H9 (cell line): ENCODE measurements around the gene CTAGE1. TPM values are rescaled to one million over a fixed set of nuclear protein-coding genes. Genes with fewer than 3 reads are reported as not detected.

Experiments
- DNase-seq: peaks from one replicate; pipeline ENCODE4 v3.0.0-alpha.2; 2017
- H2AFZ ChIP-seq: one replicate; pipeline ENCODE4 v1.6.1; 2013; ENCODE audit warnings: mild to moderate bottlenecking, low read length, control low read depth, moderate library complexity
- H2AK5ac ChIP-seq: 2 replicates; pipeline ENCODE4 v1.6.1; 2013; ENCODE audit warnings: low read length, control low read depth, mixed read lengths; ENCODE audit not compliant: insufficient read length
- H2BK120ac ChIP-seq: one replicate; pipeline ENCODE4 v1.6.1; 2013; ENCODE audit warnings: low read depth, mild to moderate bottlenecking, low read length, control low read depth, inconsistent platforms; ENCODE audit not compliant: poor library complexity, severe bottlenecking
- H2BK12ac ChIP-seq: 2 replicates; pipeline ENCODE4 v1.6.1; 2013; ENCODE audit warnings: low read length, control low read depth, mixed read lengths, low read depth; ENCODE audit not compliant: insufficient read length
- H2BK15ac ChIP-seq: 2 replicates; pipeline ENCODE4 v1.6.1; 2013; ENCODE audit warnings: low read depth, low read length, control low read depth
- H2BK20ac ChIP-seq: one replicate; pipeline ENCODE4 v1.6.1; 2013; ENCODE audit warnings: low read depth, mild to moderate bottlenecking, low read length, control low read depth, inconsistent platforms; ENCODE audit not compliant: poor library complexity, severe bottlenecking
- H2BK5ac ChIP-seq: 2 replicates; pipeline ENCODE4 v1.6.1; 2013; ENCODE audit warnings: low read length, control low read depth, mixed read lengths; ENCODE audit not compliant: insufficient read length
- H3K14ac ChIP-seq: 2 replicates; pipeline ENCODE4 v1.6.1; 2013; ENCODE audit warnings: low read length, control low read depth; ENCODE audit not compliant: insufficient read depth
- H3K18ac ChIP-seq: 2 replicates; pipeline ENCODE4 v1.6.1; 2013; ENCODE audit warnings: low read depth, mild to moderate bottlenecking, mixed read lengths, low read length, control low read depth; ENCODE audit not compliant: insufficient read length
- H3K23ac ChIP-seq: 2 replicates; pipeline ENCODE4 v1.6.1; 2013; ENCODE audit warnings: low read length, control low read depth, mixed read lengths, low read depth; ENCODE audit not compliant: insufficient read length
- H3K23me2 ChIP-seq: 2 replicates; pipeline ENCODE4 v1.6.1; 2013; ENCODE audit warnings: low read depth, mild to moderate bottlenecking, mixed read lengths, low read length, control low read depth; ENCODE audit not compliant: insufficient read length, poor library complexity, severe bottlenecking
- H3K27ac ChIP-seq: 2 replicates; pipeline ENCODE4 v1.5.1; 2013; ENCODE audit warnings: low read length, control low read depth, mixed read lengths, low read depth; ENCODE audit not compliant: insufficient read length
- H3K27me3 ChIP-seq: 2 replicates; pipeline ENCODE4 v1.6.1; 2013; ENCODE audit warnings: low read length, control low read depth, inconsistent platforms; ENCODE audit not compliant: insufficient read depth
- H3K4ac ChIP-seq: 2 replicates; pipeline ENCODE4 v1.6.1; 2013; ENCODE audit warnings: low read depth, mild to moderate bottlenecking, control low read depth, inconsistent platforms, low read length, moderate library complexity
- H3K4me1 ChIP-seq: 2 replicates; pipeline ENCODE4 v1.6.1; 2013; ENCODE audit warnings: low read length, control low read depth, inconsistent platforms; ENCODE audit not compliant: insufficient read depth
- H3K4me2 ChIP-seq: 2 replicates; pipeline ENCODE4 v1.6.1; 2013; ENCODE audit warnings: low read length, control low read depth, mixed read lengths; ENCODE audit not compliant: insufficient read length, insufficient read depth
- H3K56ac ChIP-seq: 2 replicates; pipeline ENCODE4 v1.6.1; 2013; ENCODE audit warnings: low read depth, mild to moderate bottlenecking, mixed read lengths, low read length, control low read depth; ENCODE audit not compliant: insufficient read length
- H3K79me1 ChIP-seq: 2 replicates; pipeline ENCODE4 v1.6.1; 2013; ENCODE audit warnings: low read depth, mild to moderate bottlenecking, moderate library complexity, low read length, control low read depth, inconsistent platforms; ENCODE audit not compliant: insufficient read depth, poor library complexity, severe bottlenecking
- H3K79me2 ChIP-seq: 2 replicates; pipeline ENCODE4 v1.6.1; 2013; ENCODE audit warnings: low read length, control low read depth, inconsistent platforms; ENCODE audit not compliant: insufficient read depth
- H3K9ac ChIP-seq: 2 replicates; pipeline ENCODE4 v1.6.1; 2013; ENCODE audit warnings: low read length, control low read depth, mixed read lengths; ENCODE audit not compliant: insufficient read length; ENCODE audit errors: extremely low read depth
- H3K9me3 ChIP-seq: one replicate; pipeline ENCODE4 v1.6.1; 2013; ENCODE audit warnings: low read depth, low read length, inconsistent platforms; ENCODE audit not compliant: control insufficient read depth
- H3T11ph ChIP-seq: one replicate; pipeline ENCODE4 v1.6.1; 2013; ENCODE audit warnings: mild to moderate bottlenecking, low read length, control low read depth, inconsistent platforms
- H4K20me1 ChIP-seq: one replicate; pipeline ENCODE4 v1.6.1; 2013; ENCODE audit not compliant: control insufficient read depth, insufficient read length, insufficient read depth
- H4K5ac ChIP-seq: 2 replicates; pipeline ENCODE4 v1.6.1; 2013; ENCODE audit warnings: low read depth, mild to moderate bottlenecking, mixed read lengths, low read length, control low read depth; ENCODE audit not compliant: insufficient read length
- H4K8ac ChIP-seq: replicated peaks from 2 replicates; pipeline ENCODE4 v1.6.1; 2013; ENCODE audit warnings: low read length, control low read depth, mixed read lengths, low read depth; ENCODE audit not compliant: insufficient read length
- H4K91ac ChIP-seq: 2 replicates; pipeline ENCODE4 v1.6.1; 2013; ENCODE audit warnings: low read depth, mild to moderate bottlenecking, moderate library complexity, mixed read lengths, low read length, control low read depth; ENCODE audit not compliant: insufficient read length
- H3K27ac Mint-ChIP-seq, 3 experiments: 2 replicates in 2 of 3; 3 replicates in 1 of 3; pipeline ENCODE4 v1.8.0; 2020 to 2021; ENCODE audit warnings: mixed read lengths in 3 of 3, mild to moderate bottlenecking in 1 of 3, moderate library complexity in 1 of 3
- H3K27me3 Mint-ChIP-seq: 2 replicates; pipeline ENCODE4 v1.8.0; 2021; ENCODE audit warnings: low read depth, mild to moderate bottlenecking, moderate library complexity, mixed read lengths
- H3K36me3 Mint-ChIP-seq, 3 experiments: 2 replicates in 2 of 3; 3 replicates in 1 of 3; pipeline ENCODE4 v1.8.0; 2020 to 2021; ENCODE audit warnings: low read depth in 3 of 3, mixed read lengths in 3 of 3; ENCODE audit not compliant: insufficient read depth in 1 of 3
- H3K4me1 Mint-ChIP-seq, 2 experiments: 2 replicates each; pipeline ENCODE4 v1.8.0; 2020; ENCODE audit warnings: mixed read lengths in 2 of 2
- H3K4me3 Mint-ChIP-seq, 2 experiments: 2 replicates in 1 of 2; 3 replicates in 1 of 2; pipeline ENCODE4 v1.8.0; 2020 to 2021; ENCODE audit warnings: mild to moderate bottlenecking in 2 of 2, mixed read lengths in 2 of 2, moderate library complexity in 1 of 2
- H3K9me3 Mint-ChIP-seq, 2 experiments: 2 replicates in 1 of 2; 3 replicates in 1 of 2; pipeline ENCODE4 v1.8.0; 2020; ENCODE audit warnings: mild to moderate bottlenecking in 2 of 2, mixed read lengths in 2 of 2, moderate library complexity in 1 of 2
- CTCF ChIP-seq: fragments of 200-600 bp; sonication (generic); conservative IDR thresholded peaks from 3 replicates; pipeline ENCODE4 v1.8.0; 2021; ENCODE audit warnings: antibody characterized with exemption, mild to moderate bottlenecking
- WGBS: extraction: QIAGEN DNeasy Blood & Tissue Kit; methylation state at CpG from one replicate; pipeline ENCODE4 v1.1.7; 2013; ENCODE audit warnings: missing lambda C conversion rate, low lambda C conversion rate, mixed read lengths; ENCODE audit not compliant: insufficient read length; ENCODE audit errors: extremely low coverage; 5-methylcytosine and 5-hydroxymethylcytosine counted together
- total RNA-seq: library from RNA; stranded (reverse); gene quantifications from 2 replicates; pipeline ENCODE4 v1.2.1, GENCODE V29; 2021

CTAGE1 gene
- total RNA-seq, 1 experiment from 2014 or later, result not detected

GRCh38 chr18:22377769-22378168 lies 39.9 kb downstream of the CTAGE1 start:
- H3K27ac Mint-ChIP-seq, result no peak overlapping the region
- peaks cover 23% of the 10 kb centered on the region for H3K27me3 Mint-ChIP-seq
- no peak overlapping the region for H2AK5ac ChIP-seq
- H4K91ac ChIP-seq, result no peak overlapping the region
- no peak overlapping the region for H3K56ac ChIP-seq
- H3K9me3 Mint-ChIP-seq, result peaks cover 3% of the 10 kb centered on the region in 2 experiments; a peak in 3 of 5 replicates
- no peak overlapping the region for H3K4me2 ChIP-seq
- H3K4me3 Mint-ChIP-seq, result no peak overlapping the region
- no peak overlapping the region for H2BK12ac ChIP-seq
- H3K9me3 ChIP-seq, result no peaks in the 10 kb centered on the region
- H3K79me1 ChIP-seq, result no peaks in the 10 kb centered on the region
- H4K8ac ChIP-seq, result no peak overlapping the region
- H3K4me1 ChIP-seq, result no peaks in the 10 kb centered on the region
- H3K23ac ChIP-seq, result no peak overlapping the region
- H2BK20ac ChIP-seq, result no peak overlapping the region
- no peak overlapping the region for H2BK5ac ChIP-seq
- H3K18ac ChIP-seq, result no peak overlapping the region
- no peak overlapping the region for H2BK15ac ChIP-seq
- H3K9ac ChIP-seq, result no peak overlapping the region
- no peak overlapping the region for H4K5ac ChIP-seq
- no peaks in the 10 kb centered on the region for H3K36me3 Mint-ChIP-seq
- WGBS, result no CpG with 5 or more reads among the region's 1 CpG
- H2AFZ ChIP-seq, result no peak overlapping the region
- no peak overlapping the region for H2BK120ac ChIP-seq
- no peaks in the 10 kb centered on the region for H3K79me2 ChIP-seq
- DNase-seq, result no peak
- H3K23me2 ChIP-seq, result no peaks in the 10 kb centered on the region
- H3K14ac ChIP-seq, result no peak overlapping the region
- no peak overlapping the region for H3T11ph ChIP-seq
- H4K20me1 ChIP-seq, result no peaks in the 10 kb centered on the region
- no peak overlapping the region for H3K4ac ChIP-seq
- no peak for TF ChIP-seq CTCF
- H3K4me1 Mint-ChIP-seq, result no peaks in the 10 kb centered on the region
- H3K27me3 ChIP-seq, result no peaks in the 10 kb centered on the region
- no peak overlapping the region for H3K27ac ChIP-seq
